Hepatocyte (in vitro differentiated cells): ENCODE results near the gene BROX.

Source experiments
- EZH2 ChIP-seq: fragments of 200-600 bp; sonication (generic); IDR thresholded peaks from 2 replicates; pipeline ENCODE4 v1.6.1; 2016; ENCODE audit warnings: antibody characterized with exemption, mild to moderate bottlenecking, borderline replicate concordance
- TF ChIP-seq, protein P1 (sequence below): fragments of 200-600 bp; sonication (generic); IDR thresholded peaks from 2 replicates; pipeline ENCODE4 v1.5.1; 2016; ENCODE audit warnings: antibody characterized with exemption, mild to moderate bottlenecking; ENCODE audit not compliant: poor library complexity

DNA sequence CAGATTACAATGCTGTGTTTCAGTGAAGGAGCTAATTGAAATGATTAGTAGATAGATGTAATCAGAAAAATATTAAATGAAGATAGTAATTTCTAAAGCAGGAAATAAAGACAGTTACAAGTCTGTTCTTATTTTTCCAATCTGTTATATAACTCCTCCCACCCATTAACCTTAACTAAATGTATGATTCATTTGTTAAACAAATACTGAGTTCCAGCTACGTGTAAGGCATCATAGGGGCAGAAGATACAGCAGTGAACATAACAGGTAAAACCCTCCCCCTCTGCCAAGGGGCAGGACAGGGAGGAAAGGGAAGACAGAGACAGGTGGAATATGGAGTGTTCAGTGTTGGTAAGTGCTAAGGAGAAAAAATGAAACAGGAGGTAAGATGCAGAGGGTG lies 24.6 kb downstream of the BROX start, which contains the start of gene FAM177B:
- TF ChIP-seq, protein P1, sequence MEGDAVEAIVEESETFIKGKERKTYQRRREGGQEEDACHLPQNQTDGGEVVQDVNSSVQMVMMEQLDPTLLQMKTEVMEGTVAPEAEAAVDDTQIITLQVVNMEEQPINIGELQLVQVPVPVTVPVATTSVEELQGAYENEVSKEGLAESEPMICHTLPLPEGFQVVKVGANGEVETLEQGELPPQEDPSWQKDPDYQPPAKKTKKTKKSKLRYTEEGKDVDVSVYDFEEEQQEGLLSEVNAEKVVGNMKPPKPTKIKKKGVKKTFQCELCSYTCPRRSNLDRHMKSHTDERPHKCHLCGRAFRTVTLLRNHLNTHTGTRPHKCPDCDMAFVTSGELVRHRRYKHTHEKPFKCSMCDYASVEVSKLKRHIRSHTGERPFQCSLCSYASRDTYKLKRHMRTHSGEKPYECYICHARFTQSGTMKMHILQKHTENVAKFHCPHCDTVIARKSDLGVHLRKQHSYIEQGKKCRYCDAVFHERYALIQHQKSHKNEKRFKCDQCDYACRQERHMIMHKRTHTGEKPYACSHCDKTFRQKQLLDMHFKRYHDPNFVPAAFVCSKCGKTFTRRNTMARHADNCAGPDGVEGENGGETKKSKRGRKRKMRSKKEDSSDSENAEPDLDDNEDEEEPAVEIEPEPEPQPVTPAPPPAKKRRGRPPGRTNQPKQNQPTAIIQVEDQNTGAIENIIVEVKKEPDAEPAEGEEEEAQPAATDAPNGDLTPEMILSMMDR, result no peak
- no peak for TF ChIP-seq EZH2
